PFSK-1 (cell line): ENCODE results near the gene KIF4A.

Experiments
- FOXP2 ChIP-seq: optimal IDR thresholded peaks from 2 replicates; pipeline ENCODE3; 2011; ENCODE audit warnings: borderline replicate concordance, control low read depth, inconsistent platforms; ENCODE audit not compliant: insufficient read depth; ENCODE audit errors: extremely low read length, extremely low read depth
- POLR2AphosphoS5 ChIP-seq: IDR thresholded peaks from 2 replicates; pipeline ENCODE4 v1.6.1; 2012; ENCODE audit warnings: low read depth, mild to moderate bottlenecking, control low read depth, low read length, moderate library complexity
- SIN3A ChIP-seq: IDR thresholded peaks from 2 replicates; pipeline ENCODE4 v1.6.1; 2012; ENCODE audit warnings: mild to moderate bottlenecking, low read length, moderate library complexity, borderline replicate concordance; ENCODE audit not compliant: insufficient read depth
- TAF1 ChIP-seq: IDR thresholded peaks from 2 replicates; pipeline ENCODE4 v1.6.1; 2012; ENCODE audit warnings: low read length, control low read depth, borderline replicate concordance; ENCODE audit not compliant: insufficient read depth
- TF ChIP-seq, protein P1 (sequence below), 2 experiments: IDR thresholded peaks; 2 replicates each; pipeline versions ENCODE4 v1.6.1 to v1.8.0; 2011 to 2012; ENCODE audit warnings: low read depth in 2 of 2, low read length in 2 of 2, control low read depth in 1 of 2, inconsistent platforms in 1 of 2, mild to moderate bottlenecking in 1 of 2, moderate library complexity in 1 of 2; ENCODE audit not compliant: insufficient read depth in 1 of 2

Gene KIF4A

DNA sequence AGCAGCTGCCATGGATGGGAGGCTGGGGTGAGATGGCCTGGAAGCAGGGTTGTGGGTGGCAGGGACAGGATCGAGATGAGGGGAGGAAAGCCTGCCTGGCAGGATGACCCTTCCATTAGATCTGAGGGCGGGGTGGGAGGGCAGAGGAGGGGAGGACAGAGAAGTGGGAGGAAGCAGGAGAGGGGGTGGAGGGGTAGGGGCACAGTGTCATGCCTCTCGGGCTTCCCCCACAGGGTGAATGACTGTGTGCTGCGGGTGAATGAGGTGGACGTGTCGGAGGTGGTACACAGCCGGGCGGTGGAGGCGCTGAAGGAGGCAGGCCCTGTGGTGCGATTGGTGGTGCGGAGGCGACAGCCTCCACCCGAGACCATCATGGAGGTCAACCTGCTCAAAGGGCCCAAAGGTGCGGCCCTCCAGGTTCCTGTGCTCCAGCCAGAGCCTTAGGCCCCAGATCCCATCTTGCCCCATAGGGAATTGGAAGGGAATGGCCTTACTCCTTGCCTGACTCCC lies 159.6 kb downstream of the KIF4A start:
- TF ChIP-seq, protein P1, sequence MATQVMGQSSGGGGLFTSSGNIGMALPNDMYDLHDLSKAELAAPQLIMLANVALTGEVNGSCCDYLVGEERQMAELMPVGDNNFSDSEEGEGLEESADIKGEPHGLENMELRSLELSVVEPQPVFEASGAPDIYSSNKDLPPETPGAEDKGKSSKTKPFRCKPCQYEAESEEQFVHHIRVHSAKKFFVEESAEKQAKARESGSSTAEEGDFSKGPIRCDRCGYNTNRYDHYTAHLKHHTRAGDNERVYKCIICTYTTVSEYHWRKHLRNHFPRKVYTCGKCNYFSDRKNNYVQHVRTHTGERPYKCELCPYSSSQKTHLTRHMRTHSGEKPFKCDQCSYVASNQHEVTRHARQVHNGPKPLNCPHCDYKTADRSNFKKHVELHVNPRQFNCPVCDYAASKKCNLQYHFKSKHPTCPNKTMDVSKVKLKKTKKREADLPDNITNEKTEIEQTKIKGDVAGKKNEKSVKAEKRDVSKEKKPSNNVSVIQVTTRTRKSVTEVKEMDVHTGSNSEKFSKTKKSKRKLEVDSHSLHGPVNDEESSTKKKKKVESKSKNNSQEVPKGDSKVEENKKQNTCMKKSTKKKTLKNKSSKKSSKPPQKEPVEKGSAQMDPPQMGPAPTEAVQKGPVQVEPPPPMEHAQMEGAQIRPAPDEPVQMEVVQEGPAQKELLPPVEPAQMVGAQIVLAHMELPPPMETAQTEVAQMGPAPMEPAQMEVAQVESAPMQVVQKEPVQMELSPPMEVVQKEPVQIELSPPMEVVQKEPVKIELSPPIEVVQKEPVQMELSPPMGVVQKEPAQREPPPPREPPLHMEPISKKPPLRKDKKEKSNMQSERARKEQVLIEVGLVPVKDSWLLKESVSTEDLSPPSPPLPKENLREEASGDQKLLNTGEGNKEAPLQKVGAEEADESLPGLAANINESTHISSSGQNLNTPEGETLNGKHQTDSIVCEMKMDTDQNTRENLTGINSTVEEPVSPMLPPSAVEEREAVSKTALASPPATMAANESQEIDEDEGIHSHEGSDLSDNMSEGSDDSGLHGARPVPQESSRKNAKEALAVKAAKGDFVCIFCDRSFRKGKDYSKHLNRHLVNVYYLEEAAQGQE (IDR thresholded peaks at IDR 0.05; ENCODE audit: insufficient read depth in 1 of 2, low read depth in 2 of 2, low read length in 2 of 2) = no peak
- no peak for TF ChIP-seq POLR2AphosphoS5
- no peak for TF ChIP-seq SIN3A
- TF ChIP-seq FOXP2 = no peak
- TF ChIP-seq TAF1 = no peak

DNA sequence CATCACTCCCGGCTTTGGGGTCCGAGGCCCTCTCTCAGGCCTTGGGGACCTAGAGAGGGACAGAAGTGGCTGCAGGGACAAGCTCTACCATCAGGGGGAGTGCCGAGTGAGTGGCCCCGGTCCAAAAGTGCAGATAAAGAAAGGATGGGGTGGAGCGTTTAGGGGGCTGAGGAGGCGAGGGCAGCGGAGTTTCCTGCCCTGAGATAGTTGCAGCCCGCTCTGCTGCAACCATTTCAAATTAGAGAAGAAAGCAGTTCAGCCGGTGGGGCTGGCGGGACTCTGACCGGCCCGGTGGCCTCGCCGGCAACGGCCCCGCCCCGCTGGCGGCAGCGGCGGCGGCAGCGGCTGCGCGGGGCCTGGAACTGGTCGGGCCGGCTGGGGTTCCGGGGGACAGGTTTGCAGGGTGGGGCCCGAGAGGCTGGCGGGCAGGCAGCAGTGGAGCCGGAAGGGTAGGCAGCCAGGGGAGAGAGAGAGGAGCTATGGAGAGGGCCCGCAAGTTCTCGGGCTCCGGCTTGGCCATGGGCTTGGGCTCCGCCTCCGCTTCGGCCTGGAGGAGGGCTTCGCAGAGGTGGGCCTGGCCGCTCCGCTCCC lies 162.3 kb downstream of the KIF4A start:
- TF ChIP-seq, protein P1 (IDR thresholded peaks at IDR 0.05; ENCODE audit: insufficient read depth in 1 of 2, low read depth in 2 of 2, low read length in 2 of 2) = no peak
- no peak for TF ChIP-seq FOXP2
- no peak for TF ChIP-seq TAF1
- TF ChIP-seq SIN3A = no peak
- TF ChIP-seq POLR2AphosphoS5 = no peak

DNA sequence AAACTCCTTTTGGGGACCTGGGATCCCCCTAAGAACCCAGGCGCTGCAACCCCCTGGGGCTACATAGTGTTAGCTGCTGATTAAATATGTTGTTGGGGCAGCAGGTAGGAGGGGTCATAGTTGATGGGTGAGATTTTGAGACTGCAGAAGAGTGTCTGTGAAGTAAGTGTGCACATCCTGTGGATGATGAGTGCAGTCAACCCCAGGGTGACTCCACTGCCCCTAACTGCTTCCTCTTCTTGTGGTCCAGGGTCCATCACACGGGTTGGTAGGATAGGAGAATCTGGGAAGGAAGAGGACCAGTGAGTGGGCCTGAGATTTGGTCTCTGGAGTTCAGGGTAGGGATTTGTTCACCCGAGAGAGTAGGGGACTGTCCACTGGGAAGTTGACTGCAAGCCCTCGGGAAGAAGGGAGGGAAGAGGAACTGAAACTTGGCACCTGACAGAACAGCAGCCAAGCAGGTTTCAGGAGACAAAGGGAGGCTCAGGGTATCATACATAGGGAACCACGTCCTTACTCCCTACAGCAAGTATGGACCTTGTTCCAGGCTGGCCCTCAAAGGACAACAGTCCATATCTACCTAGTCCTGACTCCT lies 163.2 kb downstream of the KIF4A start:
- no peak for TF ChIP-seq SIN3A
- TF ChIP-seq, protein P1 (IDR thresholded peaks at IDR 0.05; ENCODE audit: insufficient read depth in 1 of 2, low read depth in 2 of 2, low read length in 2 of 2) = no peak
- no peak for TF ChIP-seq TAF1

DNA sequence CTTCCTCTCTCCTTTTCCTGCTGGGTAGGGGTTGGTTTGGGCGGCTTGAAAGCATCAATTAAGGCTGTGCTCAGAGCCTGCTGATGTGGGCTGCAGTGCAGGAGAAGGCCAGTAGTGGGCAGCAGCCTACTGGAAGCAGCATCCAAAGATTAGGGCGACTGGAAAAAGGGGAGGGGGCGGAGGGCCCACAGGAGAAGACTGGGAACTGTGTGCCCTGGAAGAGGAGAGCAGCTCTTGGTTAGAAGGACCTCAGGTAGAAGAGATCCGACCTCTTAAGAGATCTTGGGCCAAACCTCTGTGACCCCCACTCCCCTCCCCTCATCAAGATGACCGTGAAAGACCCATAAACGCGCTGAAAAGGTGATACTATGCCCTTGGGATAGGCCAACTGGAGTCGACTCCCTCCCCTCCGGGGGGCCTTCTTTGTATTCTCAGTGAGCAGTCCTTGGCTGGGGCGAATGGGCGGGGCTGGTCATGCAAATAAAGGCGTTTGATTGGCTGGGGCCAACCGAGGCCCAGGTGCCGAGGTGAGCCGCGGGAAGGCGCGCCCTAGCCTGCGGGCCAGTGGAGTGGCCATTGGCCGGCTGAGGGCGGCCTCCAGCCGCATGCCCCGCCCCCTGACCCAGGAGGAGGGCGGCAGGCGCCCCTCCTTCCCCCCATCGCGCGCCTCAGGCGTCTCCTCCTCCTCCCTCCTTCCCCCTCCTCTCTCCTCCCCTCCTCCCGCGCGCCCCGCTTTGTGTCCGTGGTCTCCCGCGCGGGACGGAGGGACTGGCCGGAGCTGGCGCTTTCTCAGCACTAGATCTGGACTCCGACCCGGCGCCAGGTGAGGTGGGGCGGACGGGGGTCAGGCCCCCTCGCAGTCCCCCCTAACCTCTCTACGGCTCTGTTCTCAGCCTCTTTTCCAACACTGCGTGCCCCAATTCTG lies 164.8 kb downstream of the KIF4A start:
- TF ChIP-seq TAF1 (no peak), FOXP2 (no peak), POLR2AphosphoS5 (no peak), SIN3A (no peak)
- TF ChIP-seq, protein P1 (IDR thresholded peaks at IDR 0.05; ENCODE audit: insufficient read depth in 1 of 2, low read depth in 2 of 2, low read length in 2 of 2) = no peak
